Loucy (cell line): ENCODE data around the gene B3GAT2.
"Not testable (repeated sequence)": the region's sequence is repeated elsewhere in the genome, so short reads cannot be mapped to it uniquely, and the experiment has no call there.

Experiments used
- H2AFZ ChIP-seq: fragments of 200-600 bp; sonication (generic); 2 replicates; pipeline ENCODE4 v1.6.0; 2016; ENCODE audit warnings: antibody characterized with exemption, mild to moderate bottlenecking, low read length, moderate library complexity
- H3F3A ChIP-seq: fragments of 200-600 bp; 2 replicates; pipeline ENCODE4 v1.6.0; 2016; ENCODE audit warnings: antibody characterized with exemption, low read depth, mild to moderate bottlenecking
- H3K27me3 ChIP-seq: fragments of 200-600 bp; sonication (generic); 2 replicates; pipeline ENCODE4 v1.6.1; 2014; ENCODE audit warnings: low read length, mild to moderate bottlenecking; ENCODE audit not compliant: insufficient read depth, poor library complexity, severe bottlenecking
- H3K36me3 ChIP-seq: fragments of 200-600 bp; sonication (generic); 2 replicates; pipeline ENCODE4 v1.6.1; 2016; ENCODE audit warnings: low read length; ENCODE audit not compliant: insufficient read depth
- H3K4me1 ChIP-seq: fragments of 200-600 bp; sonication (generic); 2 replicates; pipeline ENCODE4 v1.5.1; 2014; ENCODE audit warnings: low read length, mild to moderate bottlenecking; ENCODE audit not compliant: insufficient read depth, poor library complexity, severe bottlenecking
- H3K4me2 ChIP-seq: fragments of 200-600 bp; sonication (generic); 2 replicates; pipeline ENCODE4 v1.6.0; 2014; ENCODE audit warnings: antibody characterized with exemption, low read length, low read depth, mild to moderate bottlenecking; ENCODE audit not compliant: poor library complexity, severe bottlenecking
- H3K4me3 ChIP-seq: fragments of 200-600 bp; sonication (generic); 2 replicates; pipeline ENCODE4 v1.5.1; 2014; ENCODE audit warnings: low read length, mild to moderate bottlenecking, mixed read lengths; ENCODE audit not compliant: poor library complexity, severe bottlenecking
- H3K79me2 ChIP-seq: fragments of 200-600 bp; sonication (generic); 2 replicates; pipeline ENCODE4 v1.6.1; 2014; ENCODE audit warnings: low read length; ENCODE audit not compliant: insufficient read depth
- H3K9ac ChIP-seq: fragments of 200-600 bp; sonication (generic); 2 replicates; pipeline ENCODE4 v1.6.0; 2014; ENCODE audit warnings: mild to moderate bottlenecking, low read depth, low read length, moderate library complexity; ENCODE audit not compliant: poor library complexity, severe bottlenecking
- H3K9me2 ChIP-seq: fragments of 200-600 bp; sonication (generic); replicated peaks from 2 replicates; pipeline ENCODE4 v1.6.1; 2016; ENCODE audit warnings: low read depth, low read length, mixed read lengths
- H3K9me3 ChIP-seq: fragments of 200-600 bp; sonication (generic); 2 replicates; pipeline ENCODE4 v1.6.1; 2014; ENCODE audit warnings: mild to moderate bottlenecking, antibody characterized with exemption, low read length, low read depth; ENCODE audit not compliant: insufficient read depth
- H4K20me1 ChIP-seq: fragments of 200-600 bp; sonication (generic); 2 replicates; pipeline ENCODE4 v1.6.0; 2014; ENCODE audit warnings: antibody characterized with exemption, low read length, mild to moderate bottlenecking; ENCODE audit not compliant: insufficient read depth, poor library complexity, severe bottlenecking
- CTCF ChIP-seq: fragments of 200-600 bp; sonication (generic); conservative IDR thresholded peaks from 2 replicates; pipeline ENCODE4 v1.5.1; 2014; ENCODE audit warnings: mild to moderate bottlenecking, antibody characterized with exemption, low read length
- EZH2phosphoT487 ChIP-seq: fragments of 200-600 bp; IDR thresholded peaks from 2 replicates; pipeline ENCODE4 v1.6.1; 2018; ENCODE audit warnings: antibody characterized with exemption, mild to moderate bottlenecking, moderate library complexity, borderline replicate concordance

The B3GAT2 gene

GRCh38 chr6:70954176-70954575, 2.7 kb downstream of the B3GAT2 start:
- TF ChIP-seq CTCF: no peak
- no peak for TF ChIP-seq EZH2phosphoT487
- Histone ChIP-seq H3K9ac (no peak overlapping the region), H2AFZ (no peak overlapping the region), H3K36me3 (no peaks in the 10 kb centered on the region), H3K4me2 (no peak overlapping the region), H3K4me1 (no peaks in the 10 kb centered on the region), H3K9me3 (no peaks in the 10 kb centered on the region), H3K27me3 (no peaks in the 10 kb centered on the region), H4K20me1 (no peaks in the 10 kb centered on the region), H3K4me3 (no peak overlapping the region), H3K9me2 (no peaks in the 10 kb centered on the region), H3F3A (no peaks in the 10 kb centered on the region), H3K79me2 (no peaks in the 10 kb centered on the region)

- Histone ChIP-seq H4K20me1 (no peaks in the 10 kb centered on the region), H3K4me2 (no peak overlapping the region), H3F3A (no peaks in the 10 kb centered on the region), H3K4me1 (no peaks in the 10 kb centered on the region), H3K27me3 (no peaks in the 10 kb centered on the region), H3K79me2 (no peaks in the 10 kb centered on the region), H3K36me3 (no peaks in the 10 kb centered on the region), H2AFZ (no peak overlapping the region), H3K9ac (no peak overlapping the region), H3K9me2 (no peaks in the 10 kb centered on the region), H3K4me3 (no peak overlapping the region), H3K9me3 (no peaks in the 10 kb centered on the region)
- TF ChIP-seq CTCF (no peak), EZH2phosphoT487 (no peak)
Observed at GRCh38 chr6:70952608-70953165, 4.2 kb downstream of the B3GAT2 start.

- H3K4me2 ChIP-seq, H3K9me2 ChIP-seq, H3K27me3 ChIP-seq, H3K36me3 ChIP-seq, H4K20me1 ChIP-seq, H3K79me2 ChIP-seq, H3K4me3 ChIP-seq, H3K9me3 ChIP-seq, H3K4me1 ChIP-seq, H2AFZ ChIP-seq, H3K9ac ChIP-seq, H3F3A ChIP-seq: not testable (repeated sequence)
Observed at GRCh38 chr6:70944321-70944720, 12.5 kb downstream of the B3GAT2 start.

GRCh38 chr6:70933853-70934252, 23.0 kb downstream of the B3GAT2 start:
- H4K20me1 ChIP-seq: no peaks in the 10 kb centered on the region
- H3K4me1 ChIP-seq: no peaks in the 10 kb centered on the region
- H3K9me3 ChIP-seq: no peaks in the 10 kb centered on the region
- no peaks in the 10 kb centered on the region for H3F3A ChIP-seq
- no peaks in the 10 kb centered on the region for H3K79me2 ChIP-seq
- no peak overlapping the region for H3K9ac ChIP-seq
- H2AFZ ChIP-seq: no peak overlapping the region
- no peaks in the 10 kb centered on the region for H3K9me2 ChIP-seq
- no peak for TF ChIP-seq CTCF
- no peak for TF ChIP-seq EZH2phosphoT487
- no peak overlapping the region for H3K4me3 ChIP-seq
- no peaks in the 10 kb centered on the region for H3K27me3 ChIP-seq
- no peak overlapping the region for H3K4me2 ChIP-seq
- H3K36me3 ChIP-seq: no peaks in the 10 kb centered on the region
